SHP77 (cell line): ENCODE results near the gene NOS3.
A peak's percentile ranks its signal among the peaks of the same experiment; 100 is the strongest.

ENCODE experiments used
- DNase-seq, 2 experiments: peaks; one replicate each; lab custom pipeline; 2025; lab: John Stamatoyannopoulos, UW

NOS3 gene

DNA sequence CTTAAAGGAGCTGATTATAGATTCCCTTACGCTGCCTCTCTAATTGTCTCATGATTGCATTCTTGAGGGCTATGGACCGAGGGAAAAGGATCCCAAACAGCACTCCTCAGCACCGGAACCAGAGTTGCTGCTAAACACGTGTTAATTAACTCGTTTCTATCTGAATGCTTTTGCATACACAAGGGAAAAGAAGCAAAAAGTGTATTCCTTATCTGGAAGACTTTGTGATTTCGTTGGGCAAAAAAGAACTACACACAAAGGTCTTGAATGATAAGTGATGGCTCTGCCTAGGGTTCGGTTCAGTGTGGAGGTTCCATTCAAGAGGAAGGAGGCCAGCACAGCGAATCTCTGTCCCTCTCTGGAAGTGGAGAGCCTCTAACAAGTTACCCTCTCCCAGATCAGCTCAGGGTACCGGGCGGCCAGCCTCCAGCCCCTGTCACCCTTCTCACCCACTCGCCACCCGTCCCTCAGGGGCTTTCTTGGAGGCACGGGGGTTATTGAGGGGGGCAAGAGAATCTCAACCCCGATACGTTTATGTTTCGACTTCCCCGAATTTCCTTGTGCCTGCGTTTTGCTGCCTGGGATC, 68.1 kb downstream of the NOS3 start:
- DNase-seq: no peak

DNA sequence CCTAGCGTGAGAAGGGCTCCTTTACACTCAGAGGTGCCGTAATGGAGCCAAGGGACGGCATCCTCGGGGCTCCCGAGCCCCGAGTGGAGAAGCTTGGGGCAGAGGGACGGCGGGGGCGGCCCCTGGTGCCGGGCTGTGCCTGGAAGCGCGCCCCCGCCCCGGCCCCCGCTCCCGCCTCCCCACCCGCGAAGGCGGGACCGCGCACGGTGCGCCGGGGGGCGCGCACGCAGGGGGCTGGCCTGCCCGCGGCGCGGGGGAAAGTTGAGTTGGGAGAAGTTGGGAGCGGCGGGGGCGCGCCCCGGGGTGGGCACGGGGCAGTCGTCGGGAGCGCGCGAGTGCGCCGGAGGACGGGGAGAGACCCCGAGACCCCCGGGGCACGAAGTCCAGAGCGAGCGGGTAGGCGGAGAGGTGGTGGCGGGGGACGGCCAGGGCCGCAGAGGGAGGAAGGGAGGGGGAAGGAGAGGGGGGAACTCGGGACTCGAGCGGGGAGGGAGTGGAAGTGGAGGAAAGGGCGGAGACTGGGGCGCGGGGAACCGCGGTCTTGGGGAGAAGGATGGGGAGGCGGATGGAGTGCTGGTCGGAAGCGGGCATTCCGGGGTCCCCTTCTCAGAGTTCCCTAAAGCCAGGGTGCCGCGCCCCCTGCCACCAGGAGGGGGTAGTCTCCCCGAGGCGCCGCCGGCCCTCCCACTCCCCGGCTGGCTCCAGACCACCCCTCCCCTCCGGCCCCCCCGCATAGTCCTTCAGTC, 68.7 kb downstream of the NOS3 start, which contains the start of gene SLC4A2:
SLC4A2 (plus strand) TSS at position 223 of the 746 bp plus-strand sequence. CDS start 2,399 bp downstream, outside the sequence.
- peak; percentile 12 to 59 for DNase-seq

DNA sequence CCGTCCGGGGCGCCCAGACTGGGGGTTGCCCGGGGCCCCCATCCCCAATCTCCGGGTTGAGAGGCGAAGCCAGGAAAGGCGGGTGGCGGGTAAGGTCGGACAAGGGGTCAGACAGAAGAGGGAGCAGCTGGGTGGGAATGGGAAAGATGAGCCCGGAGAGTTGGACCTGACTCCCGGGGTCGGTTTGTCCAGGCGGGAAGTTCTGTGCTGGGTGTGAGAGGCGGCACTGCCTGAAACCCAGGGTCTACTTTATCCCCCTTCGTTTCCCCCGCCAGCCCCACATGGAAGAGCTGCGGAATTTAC, 69.2 kb downstream of the NOS3 start:
- no peak for DNase-seq

GRCh38 chr7:151060416-151061212, 69.8 kb downstream of the NOS3 start:
- DNase-seq: no peak

DNA sequence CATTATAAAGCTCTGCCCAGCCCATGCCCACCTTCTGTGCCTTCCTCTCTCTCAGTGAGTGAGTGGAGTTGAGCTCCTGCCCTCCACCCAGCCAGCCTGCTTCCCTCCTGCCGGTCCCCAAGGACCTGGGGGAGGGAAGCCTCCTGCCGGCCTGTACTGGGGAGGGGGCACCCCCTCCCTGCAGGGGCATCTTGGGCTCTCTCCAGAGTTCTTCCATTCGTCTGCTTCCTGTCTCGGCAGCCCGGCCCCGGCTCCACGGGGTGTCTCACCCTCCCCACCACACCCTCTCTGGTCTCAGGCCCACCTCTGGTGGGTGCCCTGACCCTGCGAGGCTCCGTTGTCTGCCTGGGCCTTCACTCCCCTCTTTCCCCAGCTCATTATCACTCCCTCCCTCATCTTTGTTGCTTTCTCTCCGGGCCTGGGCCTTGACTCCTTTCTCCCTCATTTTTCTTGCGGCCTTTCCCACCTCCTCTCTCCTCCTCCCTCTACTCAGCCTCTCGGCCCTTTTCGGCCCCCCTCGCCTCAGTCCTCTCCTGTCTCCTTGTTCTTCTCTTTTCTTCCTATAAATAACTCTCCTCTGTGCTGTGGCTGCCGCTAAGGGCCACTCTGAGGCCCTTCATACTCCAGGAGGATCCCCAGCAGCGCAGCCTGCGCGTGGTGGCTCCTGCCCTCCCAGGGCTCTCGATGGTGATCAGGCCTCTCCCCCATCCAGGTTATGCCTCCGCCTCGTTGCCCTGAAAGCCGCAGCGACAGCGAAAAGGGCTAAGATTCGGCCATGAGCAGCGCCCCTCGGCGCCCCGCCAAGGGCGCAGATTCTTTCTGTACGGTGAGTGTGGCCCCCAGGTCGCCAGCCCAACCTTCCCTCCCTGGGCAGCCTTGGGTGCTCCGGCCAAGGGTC, 70.6 kb downstream of the NOS3 start:
- DNase-seq: no peak

DNA sequence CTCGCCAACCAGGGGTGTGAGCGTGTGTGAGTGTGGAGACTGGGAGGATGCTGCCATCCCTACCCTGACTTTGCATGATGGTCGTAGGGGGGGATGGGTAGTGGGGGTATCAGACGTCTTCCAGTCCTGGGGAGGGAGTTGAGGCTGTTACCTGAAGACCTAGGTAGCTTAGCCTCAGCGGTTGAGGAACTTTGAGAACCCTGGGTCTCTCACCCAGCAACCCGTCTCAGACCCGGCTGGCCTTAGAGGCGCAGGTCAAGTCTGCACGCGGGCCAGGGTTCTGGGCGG, 71.2 kb downstream of the NOS3 start:
- no peak for DNase-seq

- peak; percentile 36 to 70 for DNase-seq
Observed at GRCh38 chr7:151062399-151063211, 71.8 kb downstream of the NOS3 start.

DNA sequence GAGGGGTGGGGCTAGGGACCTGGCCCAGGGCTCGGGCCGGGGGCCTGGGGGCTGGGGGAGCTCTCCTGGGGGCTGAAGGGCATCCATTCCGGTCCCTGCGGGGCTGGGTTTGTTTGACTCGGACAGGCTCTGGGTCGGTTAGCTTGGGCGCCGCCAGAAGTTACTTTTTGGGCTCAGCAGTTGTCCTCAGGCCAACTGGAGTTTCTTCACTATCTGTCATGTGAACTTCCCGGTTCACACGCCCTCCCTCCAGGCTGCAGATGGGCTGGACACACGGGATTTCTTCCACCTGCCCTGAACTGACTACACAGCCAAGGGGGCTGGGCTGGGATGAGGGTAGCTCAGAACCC, 72.4 kb downstream of the NOS3 start:
- DNase-seq: no peak
